PC-3 (cell line): ENCODE results near the gene USP32. TPM values are rescaled to one million over a fixed set of nuclear protein-coding genes. Genes with fewer than 3 reads are reported as not detected.

ENCODE experiments used
- ATAC-seq: fragments of 200-7000 bp; cut with Tn5 transposase; 2 replicates; pipeline ENCODE4 v1.9.1; 2020; ENCODE audit warnings: mild to moderate bottlenecking, moderate library complexity
- BruUV-seq: library from RNA; stranded (reverse); fragments of 400-500 nt; replicated peaks from 2 replicates; lab custom pipeline; 2021; lab: Mats Ljungman, UMichigan
- CTCF ChIA-PET: fragments of 300-600 bp; sonication (Branson Sonifier 250); formaldehyde crosslinking; loops from one replicate; lab custom pipeline; 2022; ENCODE audit warnings: antibody characterized with exemption; lab: Charles Lee
- POLR2A ChIA-PET: fragments of 300-600 bp; sonication (Branson Sonifier 250); formaldehyde crosslinking; loops from one replicate; lab custom pipeline; 2022; ENCODE audit warnings: antibody characterized with exemption; ENCODE audit not compliant: unreplicated experiment; lab: Charles Lee
- DNase-seq: peaks from one replicate; pipeline ENCODE4 v3.0.0-alpha.2; 2015
- H2AFZ ChIP-seq: fragments of 300-600 bp; sonication (generic); 2 replicates; pipeline ENCODE4 v1.6.0; 2016; ENCODE audit warnings: antibody characterized with exemption, low read length
- H3F3A ChIP-seq: fragments of 300-600 bp; sonication (generic); one replicate; pipeline ENCODE4 v1.6.0; 2017; ENCODE audit warnings: antibody characterized with exemption, low read length, control low read depth, mild to moderate bottlenecking; ENCODE audit not compliant: unreplicated experiment
- H3K27ac ChIP-seq: fragments of 300-600 bp; sonication (generic); 2 replicates; pipeline ENCODE4 v1.5.1; 2016; ENCODE audit warnings: mild to moderate bottlenecking, low read length
- H3K27me3 ChIP-seq: fragments of 300-600 bp; sonication (generic); 2 replicates; pipeline ENCODE4 v1.6.1; 2016; ENCODE audit warnings: low read length, mixed read lengths
- H3K36me3 ChIP-seq: fragments of 300-600 bp; sonication (generic); 2 replicates; pipeline ENCODE4 v1.6.1; 2016; ENCODE audit warnings: low read depth, mixed run types, low read length, mixed read lengths
- H3K4me1 ChIP-seq: fragments of 300-600 bp; sonication (generic); 2 replicates; pipeline ENCODE4 v1.5.1; 2016; ENCODE audit warnings: low read length; ENCODE audit not compliant: insufficient read depth
- H3K4me2 ChIP-seq: fragments of 300-600 bp; sonication (generic); 2 replicates; pipeline ENCODE4 v1.6.0; 2016; ENCODE audit warnings: low read length
- H3K4me3 ChIP-seq: fragments of 300-600 bp; sonication (generic); 2 replicates; pipeline ENCODE4 v1.5.1; 2016; ENCODE audit warnings: mild to moderate bottlenecking, low read length, mixed read lengths
- H3K79me2 ChIP-seq: fragments of 300-600 bp; sonication (generic); 2 replicates; pipeline ENCODE4 v1.6.1; 2017; ENCODE audit warnings: low read length, mixed read lengths
- H3K9ac ChIP-seq: fragments of 300-600 bp; sonication (generic); 2 replicates; pipeline ENCODE4 v1.6.0; 2016; ENCODE audit warnings: mild to moderate bottlenecking, low read length
- H3K9me2 ChIP-seq: fragments of 300-600 bp; sonication (generic); replicated peaks from 2 replicates; pipeline ENCODE4 v1.6.1; 2016; ENCODE audit warnings: mixed run types, low read length, mixed read lengths
- H3K9me3 ChIP-seq: fragments of 300-600 bp; sonication (generic); 2 replicates; pipeline ENCODE4 v1.6.1; 2016; ENCODE audit warnings: low read length, mixed read lengths
- H4K20me1 ChIP-seq: fragments of 300-600 bp; sonication (generic); 2 replicates; pipeline ENCODE4 v1.6.1; 2016; ENCODE audit warnings: low read length, mixed read lengths
- CTCF ChIP-seq: fragments of 300-600 bp; sonication (generic); conservative IDR thresholded peaks from 2 replicates; pipeline ENCODE4 v1.5.1; 2017; ENCODE audit warnings: antibody characterized with exemption, low read depth, mild to moderate bottlenecking, low read length
- EZH2 ChIP-seq: fragments of 300-600 bp; sonication (generic); IDR thresholded peaks from one replicate; pipeline ENCODE4 v1.6.1; 2017; ENCODE audit warnings: antibody characterized with exemption, mild to moderate bottlenecking, low read length; ENCODE audit not compliant: unreplicated experiment
- EZH2phosphoT487 ChIP-seq: fragments of 300-600 bp; sonication (generic); IDR thresholded peaks from 2 replicates; pipeline ENCODE4 v1.6.1; 2018; ENCODE audit warnings: mild to moderate bottlenecking, antibody characterized with exemption, low read length, borderline replicate concordance
- intact Hi-C: fragments of 100-400 bp; cut with micrococcal nuclease; formaldehyde crosslinking; loops from 2 replicates; pipeline ENCODE4 v1.9.0; 2023
- total RNA-seq: library from RNA; depleted of rRNA; stranded (reverse); fragments of >200 nt; gene quantifications from 2 replicates; pipeline ENCODE4 v1.2.3, GENCODE V29; 2014

The USP32 gene
- total RNA-seq, 1 experiment from 2014 or later = 34.1 TPM

- H3K4me1 ChIP-seq = no peaks in the 10 kb centered on the region
Measured at GRCh38 chr17:60296177-60296576, 95.8 kb downstream of the USP32 start.

GRCh38 chr17:60293580-60294335 is 98.2 kb downstream of the USP32 start:
- ChIA-PET CTCF (no interaction called here), POLR2A (no interaction called here)
- ATAC-seq (no peak), DNase-seq (no peak)
- H3F3A ChIP-seq = no peaks in the 10 kb centered on the region
- H3K9me3 ChIP-seq = no peaks in the 10 kb centered on the region
- H3K27ac ChIP-seq = no peak overlapping the region
- no peaks in the 10 kb centered on the region for H3K79me2 ChIP-seq
- no peaks in the 10 kb centered on the region for H3K9me2 ChIP-seq
- H3K4me3 ChIP-seq = no peak overlapping the region
- no peaks in the 10 kb centered on the region for H3K27me3 ChIP-seq
- H3K4me1 ChIP-seq = no peaks in the 10 kb centered on the region
- no TSS peak for BruUV-seq
- H3K9ac ChIP-seq = no peak overlapping the region
- intact Hi-C loops = no loop called here
- no peaks in the 10 kb centered on the region for H4K20me1 ChIP-seq
- TF ChIP-seq EZH2phosphoT487 (no peak), EZH2 (no peak), CTCF (no peak)
- no peak overlapping the region for H3K4me2 ChIP-seq
- no peaks in the 10 kb centered on the region for H3K36me3 ChIP-seq
- no peak overlapping the region for H2AFZ ChIP-seq

More at GRCh38 chr17:60296177-60296576, 95.8 kb downstream of the USP32 start:
- no peak overlapping the region for H3K9ac ChIP-seq
- intact Hi-C loops = no loop called here
- H3K79me2 ChIP-seq = no peaks in the 10 kb centered on the region
- BruUV-seq = no TSS peak
- H3K4me3 ChIP-seq = no peak overlapping the region
- ATAC-seq (no peak), DNase-seq (no peak)
- H3F3A ChIP-seq = no peaks in the 10 kb centered on the region
- no peaks in the 10 kb centered on the region for H3K9me3 ChIP-seq
- H3K4me2 ChIP-seq = no peak overlapping the region
- no peaks in the 10 kb centered on the region for H4K20me1 ChIP-seq
- TF ChIP-seq CTCF (no peak), EZH2phosphoT487 (no peak), EZH2 (no peak)
- no peak overlapping the region for H3K27ac ChIP-seq
- H3K27me3 ChIP-seq = no peaks in the 10 kb centered on the region
- ChIA-PET CTCF (no interaction called here), POLR2A (no interaction called here)
- no peaks in the 10 kb centered on the region for H3K9me2 ChIP-seq
- no peak overlapping the region for H2AFZ ChIP-seq
- H3K36me3 ChIP-seq = no peaks in the 10 kb centered on the region

GRCh38 chr17:60292697-60293096 is 99.2 kb downstream of the USP32 start:
- Histone ChIP-seq H3K4me3 (no peak overlapping the region), H3K9me2 (no peaks in the 10 kb centered on the region), H3K79me2 (no peaks in the 10 kb centered on the region), H3F3A (no peaks in the 10 kb centered on the region), H3K9me3 (no peaks in the 10 kb centered on the region), H3K36me3 (no peaks in the 10 kb centered on the region), H3K4me1 (no peaks in the 10 kb centered on the region), H3K9ac (no peak overlapping the region), H3K27ac (no peak overlapping the region), H2AFZ (no peak overlapping the region), H3K4me2 (no peak overlapping the region), H4K20me1 (no peaks in the 10 kb centered on the region), H3K27me3 (no peaks in the 10 kb centered on the region)
- POLR2A ChIA-PET = no interaction called here
- no TSS peak for BruUV-seq
- CTCF ChIA-PET = no interaction called here
- ATAC-seq (no peak), DNase-seq (no peak)
- intact Hi-C loops = no loop called here
- no peak for TF ChIP-seq EZH2
- TF ChIP-seq EZH2phosphoT487 = no peak
- no peak for TF ChIP-seq CTCF
